Activated CD4-positive, alpha-beta T cell treated with anti-CD3 and anti-CD28 coated beads for 36 hours (primary cell): Measurements from ENCODE around the gene STK26. TPM values are rescaled to one million over a fixed set of nuclear protein-coding genes. Genes with fewer than 3 reads are reported as not detected.

ENCODE experiments used
- ATAC-seq: fragments of 200-7000 bp; cut with Tn5 transposase; one replicate; pipeline ENCODE4 v1.10.0; 2021; ENCODE audit warnings: mild to moderate bottlenecking, moderate library complexity
- CTCF ChIA-PET: fragments of 350-600 bp; sonication (Branson Sonifier 250); formaldehyde crosslinking; loops from one replicate; lab custom pipeline; 2021; ENCODE audit warnings: antibody characterized with exemption; lab: Charles Lee
- POLR2A ChIA-PET: fragments of 350-600 bp; sonication (Branson Sonifier 250); formaldehyde crosslinking; loops from one replicate; lab custom pipeline; 2021; ENCODE audit warnings: antibody characterized with exemption, inconsistent platforms; lab: Charles Lee
- DNase-seq: peaks from one replicate; pipeline ENCODE4 v3.0.0-alpha.2; 2020
- H3K27ac Mint-ChIP-seq: one replicate; pipeline ENCODE4 v1.8.0; 2021; ENCODE audit warnings: mixed read lengths
- H3K27me3 Mint-ChIP-seq: one replicate; pipeline ENCODE4 v1.8.0; 2021; ENCODE audit warnings: mixed read lengths
- H3K36me3 Mint-ChIP-seq: one replicate; pipeline ENCODE4 v1.8.0; 2021; ENCODE audit warnings: low read depth, mixed read lengths
- H3K4me1 Mint-ChIP-seq: one replicate; pipeline ENCODE4 v1.8.0; 2021; ENCODE audit warnings: mixed read lengths
- H3K4me3 Mint-ChIP-seq: one replicate; pipeline ENCODE4 v1.8.0; 2021; ENCODE audit warnings: mild to moderate bottlenecking, moderate library complexity, mixed read lengths
- H3K9me3 Mint-ChIP-seq: one replicate; pipeline ENCODE4 v1.8.0; 2021; ENCODE audit warnings: low read depth, mixed read lengths
- intact Hi-C, 2 experiments: fragments of 100-400 bp; cut with DNase I in 1 of 2; cut with micrococcal nuclease in 1 of 2; formaldehyde crosslinking; loops; one replicate each; pipeline versions ENCODE4 v1.14.2 to v1.15.1; 2022 to 2024; cut with DNase I, micrococcal nuclease
- total RNA-seq, 2 experiments: library from RNA; stranded (reverse); gene quantifications; one replicate each; pipeline ENCODE4 v1.2.3, GENCODE V29; 2021

The STK26 gene
- total RNA-seq, 2 experiments from 2014 or later: 72.7 to 93.6 TPM

DNA sequence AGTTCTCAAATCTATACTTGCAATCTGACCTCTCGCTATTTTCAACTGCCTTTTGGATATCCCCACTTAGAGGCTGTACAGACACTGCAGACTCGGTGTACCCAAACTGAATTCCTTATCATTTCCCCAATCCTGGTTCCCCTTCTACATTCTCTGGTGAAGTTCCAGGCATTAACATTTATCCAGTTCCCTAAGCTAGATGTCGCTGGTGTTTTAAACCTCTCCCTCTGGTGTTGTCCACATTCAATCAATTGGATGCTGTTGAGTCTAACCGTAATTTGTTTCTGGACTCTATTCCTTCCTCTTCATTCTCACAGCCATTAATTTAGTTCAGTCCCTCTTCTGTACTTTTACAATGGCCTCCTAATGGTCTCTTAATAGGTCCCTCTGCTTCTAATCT, 7.2 kb upstream of the STK26 start:
- Mint-ChIP-seq H3K4me1 (peaks cover 28% of the 10 kb centered on the region), H3K27me3 (no peaks in the 10 kb centered on the region), H3K9me3 (no peaks in the 10 kb centered on the region), H3K27ac (no peak overlapping the region), H3K36me3 (no peaks in the 10 kb centered on the region), H3K4me3 (no peak overlapping the region)
- intact Hi-C loops: loop anchor here in 1 of 2 experiments (2.0 kb wide), 1 partner anchor 29 kb away; no protein-coding TSS in a partner anchor
- ATAC-seq (no peak), DNase-seq (no peak)
- POLR2A ChIA-PET: no interaction called here
- CTCF ChIA-PET: no interaction called here

DNA sequence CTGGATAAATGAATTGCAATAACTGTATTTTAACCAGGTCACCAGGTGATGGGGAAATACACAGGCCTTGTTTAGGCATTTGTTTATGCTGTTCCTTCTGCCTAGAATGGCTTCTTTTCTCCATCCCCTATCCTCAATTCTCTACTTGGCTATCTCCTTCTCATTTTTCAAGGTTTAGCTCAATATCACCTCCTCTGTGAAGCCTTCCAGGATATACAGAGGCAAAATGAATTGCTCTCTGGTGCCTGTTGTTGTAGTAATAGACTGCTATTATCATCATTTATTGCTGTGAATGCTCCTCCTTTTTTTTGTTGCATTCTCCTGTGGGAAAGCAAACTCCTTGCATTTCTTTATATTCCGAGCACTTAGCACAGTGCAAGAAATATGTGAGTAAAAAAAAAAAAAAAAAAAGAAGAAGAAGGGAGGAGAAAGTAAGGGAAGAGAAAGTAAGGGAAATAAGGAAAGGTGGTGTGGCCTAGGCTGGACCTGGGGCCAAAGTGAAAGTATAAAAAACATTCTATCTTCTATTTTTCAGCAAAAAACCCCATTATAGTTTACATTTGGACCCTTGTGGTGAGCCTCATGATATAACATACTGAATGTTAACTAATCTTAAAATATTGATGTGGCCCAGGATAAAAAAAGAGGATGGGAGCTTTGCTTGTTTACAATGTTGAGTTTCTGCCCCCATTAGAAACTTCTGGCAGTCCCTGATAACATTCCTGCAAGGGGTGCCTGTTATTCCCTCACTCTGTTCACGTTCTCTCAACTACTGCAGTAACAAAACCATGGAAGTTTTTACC, 6.3 kb upstream of the STK26 start:
- CTCF ChIA-PET: interaction anchor here (0.7 to 1.8 kb wide), 3 partner anchors 8 to 62 kb away, joined by 3 to 5 read pairs (median 3); no protein-coding TSS in a partner anchor
- peaks cover 34% of the 10 kb centered on the region for H3K4me1 Mint-ChIP-seq
- no peaks in the 10 kb centered on the region for H3K27me3 Mint-ChIP-seq
- H3K9me3 Mint-ChIP-seq: no peaks in the 10 kb centered on the region
- no peaks in the 10 kb centered on the region for H3K36me3 Mint-ChIP-seq
- intact Hi-C loops: loop anchor here in 1 of 2 experiments (2.0 kb wide), 1 partner anchor 30 kb away; no protein-coding TSS in a partner anchor
- POLR2A ChIA-PET: no interaction called here
- DNase-seq (no peak), ATAC-seq (no peak)
- peak overlapping the region; percentile 74 for H3K27ac Mint-ChIP-seq
- H3K4me3 Mint-ChIP-seq: no peak overlapping the region

DNA sequence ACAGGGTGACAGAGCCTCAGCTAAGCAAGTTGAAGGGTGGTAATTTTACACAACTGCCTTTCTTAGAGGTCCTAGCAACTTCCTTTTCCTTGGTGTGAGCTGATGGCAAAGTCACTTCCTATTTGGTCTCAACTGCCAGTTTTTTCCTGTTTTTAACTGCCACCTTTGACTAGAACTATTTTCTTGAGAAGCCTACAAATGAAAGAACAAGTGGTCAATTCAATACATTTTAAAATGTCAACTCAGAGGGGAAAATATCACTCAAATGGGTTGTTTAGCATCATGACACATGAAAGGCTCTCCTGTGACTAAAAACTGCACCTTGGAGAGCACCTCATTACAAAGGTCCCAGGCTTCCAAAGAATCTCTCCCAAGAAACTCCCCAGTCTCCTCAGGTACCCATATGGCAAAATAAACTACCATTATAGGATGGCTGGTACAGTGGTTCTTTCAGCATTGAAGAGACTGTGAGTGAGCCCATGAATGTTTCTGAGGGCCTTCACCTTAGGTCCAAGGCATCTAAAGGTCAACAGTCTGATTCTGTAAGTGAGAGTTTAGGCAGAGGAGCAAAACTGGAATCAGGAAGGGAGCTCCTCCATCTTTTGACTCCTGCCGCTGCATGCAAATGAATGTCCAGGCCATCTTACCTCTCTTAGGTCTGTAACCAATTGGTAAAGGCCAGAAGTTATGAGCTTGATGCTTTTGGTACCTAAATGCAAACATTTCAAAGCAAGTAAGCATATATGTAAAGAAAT, 5.5 kb upstream of the STK26 start:
- DNase-seq: no peak
- ChIA-PET POLR2A (no interaction called here), CTCF (interaction anchor here (0.7 to 1.8 kb wide), 3 partner anchors 8 to 63 kb away, joined by 3 to 5 read pairs (median 3); no protein-coding TSS in a partner anchor)
- H3K36me3 Mint-ChIP-seq: no peaks in the 10 kb centered on the region
- peaks cover 34% of the 10 kb centered on the region for H3K4me1 Mint-ChIP-seq
- peak overlapping the region; percentile 74 for H3K27ac Mint-ChIP-seq
- no peaks in the 10 kb centered on the region for H3K9me3 Mint-ChIP-seq
- H3K4me3 Mint-ChIP-seq: no peak overlapping the region
- no peaks in the 10 kb centered on the region for H3K27me3 Mint-ChIP-seq
- peak; percentile 42 for ATAC-seq
- intact Hi-C loops: loop anchor here in 1 of 2 experiments (2.0 kb wide), 1 partner anchor 31 kb away; no protein-coding TSS in a partner anchor

DNA sequence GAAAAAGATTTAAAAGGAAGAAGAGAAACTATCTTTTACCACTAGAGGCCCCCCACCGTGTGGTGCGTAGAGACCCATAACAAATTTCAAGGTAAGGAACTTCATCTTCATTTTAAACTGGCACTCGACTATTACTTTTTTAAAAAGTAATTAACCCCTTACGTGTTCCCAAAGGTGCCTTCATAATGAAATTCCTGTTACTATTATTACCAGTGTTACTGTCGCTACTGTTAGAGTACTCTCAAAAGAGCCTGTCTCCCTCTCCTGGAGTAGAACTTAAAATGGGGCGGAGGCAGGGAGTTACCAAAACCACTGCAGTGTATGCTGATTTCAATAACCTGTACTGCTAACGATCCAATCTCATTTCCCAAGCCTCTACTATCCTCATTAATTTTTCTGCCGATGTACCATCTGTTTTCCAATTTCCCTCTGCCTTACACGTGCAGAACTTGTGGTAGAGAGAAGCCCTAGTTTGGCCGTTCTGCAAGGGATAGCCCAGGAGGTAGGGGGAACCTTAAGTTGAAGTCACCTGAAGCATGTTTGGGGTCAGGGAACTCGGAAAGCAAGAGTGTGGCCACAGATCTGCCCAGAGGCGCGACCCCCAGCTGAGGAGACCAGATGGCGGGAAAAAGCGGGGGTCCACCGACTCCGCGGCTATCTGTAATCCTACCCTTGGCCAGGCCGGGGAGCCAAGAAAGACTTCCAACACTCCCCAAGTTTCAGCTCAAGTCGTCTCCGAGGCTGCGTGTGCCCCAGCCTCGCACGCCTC, 720 bp upstream of the STK26 start:
- ATAC-seq (peak; percentile 10), DNase-seq (peak; percentile 33)
- ChIA-PET CTCF (interaction anchor here (0.6 kb wide), 1 partner anchor 190 kb away, joined by 3 read pairs; no protein-coding TSS in a partner anchor), POLR2A (no interaction called here)
- peak overlapping the region; percentile 93 for H3K27ac Mint-ChIP-seq
- intact Hi-C loops: loop anchor here (2.0 to 10.0 kb wide), 5 partner anchors 22 to 465 kb away; partner anchors contain the start of gene MBNL3 (in 2 of the 2)
- no peaks in the 10 kb centered on the region for H3K27me3 Mint-ChIP-seq
- no peaks in the 10 kb centered on the region for H3K9me3 Mint-ChIP-seq
- peaks cover 28% of the 10 kb centered on the region for H3K4me1 Mint-ChIP-seq
- peaks cover 7% of the 10 kb centered on the region for H3K36me3 Mint-ChIP-seq
- peak overlapping the region; percentile 88 for H3K4me3 Mint-ChIP-seq

DNA sequence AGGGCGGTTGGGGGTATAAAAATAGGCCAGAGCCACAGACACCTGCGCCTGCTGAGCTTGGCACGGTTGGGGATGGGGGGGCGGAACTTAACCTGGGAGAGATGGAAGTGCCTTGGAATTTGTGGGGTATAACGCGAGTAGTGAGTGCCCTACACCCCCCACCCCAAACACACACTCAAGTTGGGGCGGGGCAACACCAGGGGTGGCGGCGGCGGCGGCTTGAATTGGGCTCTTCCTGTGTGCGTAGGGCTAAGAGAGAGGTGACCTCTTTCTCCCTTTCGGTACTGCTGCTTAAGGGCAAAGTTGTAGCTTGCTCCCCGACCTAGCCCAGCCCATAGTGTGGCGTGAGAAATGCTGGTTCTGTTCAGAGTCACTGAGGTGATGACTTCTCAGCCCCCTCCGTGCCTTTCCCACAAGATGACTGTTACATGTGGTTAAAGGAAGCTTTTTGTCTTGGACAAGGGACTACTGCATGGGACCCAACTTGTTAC, 839 bp downstream of the STK26 start:
- ATAC-seq: peak; percentile 75
- H3K27ac Mint-ChIP-seq: peak overlapping the region; percentile 93
- H3K9me3 Mint-ChIP-seq: no peaks in the 10 kb centered on the region
- POLR2A ChIA-PET: interaction anchor here (0.6 to 1.2 kb wide), 6 partner anchors 35 to 194 kb away, joined by 3 to 15 read pairs (median 4); no protein-coding TSS in a partner anchor
- peak overlapping the region; percentile 88 for H3K4me3 Mint-ChIP-seq
- peaks cover 37% of the 10 kb centered on the region for H3K4me1 Mint-ChIP-seq
- DNase-seq: peak; percentile 76
- H3K27me3 Mint-ChIP-seq: no peaks in the 10 kb centered on the region
- intact Hi-C loops: loop anchor here (1.0 to 10.0 kb wide), 7 partner anchors 23 to 463 kb away; partner anchors contain the start of gene MBNL3 (in 2 of the 2)
- CTCF ChIA-PET: interaction anchor here (0.6 to 1.4 kb wide), 4 partner anchors 24 to 1987 kb away, joined by 3 to 4 read pairs (median 3); no protein-coding TSS in a partner anchor
- peaks cover 20% of the 10 kb centered on the region for H3K36me3 Mint-ChIP-seq

DNA sequence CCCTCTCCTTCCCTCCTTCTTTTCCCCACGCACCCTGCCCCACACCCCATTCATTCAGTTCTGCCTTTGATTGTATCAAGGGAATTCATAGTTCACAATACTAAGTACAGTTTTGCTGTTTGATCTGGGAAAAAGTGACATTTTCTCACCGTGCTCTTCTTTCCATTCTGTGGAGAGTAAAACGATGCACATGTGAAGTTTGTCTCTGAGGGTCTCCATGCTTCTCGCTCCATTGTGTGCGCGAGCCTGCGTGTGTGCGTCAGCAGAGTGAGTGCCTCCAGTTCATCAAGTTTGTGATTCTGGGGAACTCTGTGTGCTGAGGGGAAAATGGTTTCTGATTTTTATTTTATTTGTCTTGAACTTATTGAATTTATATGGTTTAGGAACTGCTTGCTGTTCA, 1.9 kb downstream of the STK26 start:
- intact Hi-C loops: loop anchor here in 1 of 2 experiments (2.0 to 10.0 kb wide), 2 partner anchors 192 to 460 kb away; partner anchors contain the start of gene MBNL3
- CTCF ChIA-PET: interaction anchor here (0.7 to 1.4 kb wide), 3 partner anchors 46 to 594 kb away, joined by 3 to 4 read pairs (median 3); no protein-coding TSS in a partner anchor
- peaks cover 45% of the 10 kb centered on the region for H3K4me1 Mint-ChIP-seq
- H3K36me3 Mint-ChIP-seq: peaks cover 24% of the 10 kb centered on the region
- no peaks in the 10 kb centered on the region for H3K27me3 Mint-ChIP-seq
- POLR2A ChIA-PET: interaction anchor here (1.1 kb wide), 1 partner anchor 191 kb away, joined by 4 read pairs; no protein-coding TSS in a partner anchor
- no peaks in the 10 kb centered on the region for H3K9me3 Mint-ChIP-seq
- H3K4me3 Mint-ChIP-seq: peak overlapping the region; percentile 88
- ATAC-seq (no peak), DNase-seq (peak; percentile 39)
- H3K27ac Mint-ChIP-seq: peak overlapping the region; percentile 91

DNA sequence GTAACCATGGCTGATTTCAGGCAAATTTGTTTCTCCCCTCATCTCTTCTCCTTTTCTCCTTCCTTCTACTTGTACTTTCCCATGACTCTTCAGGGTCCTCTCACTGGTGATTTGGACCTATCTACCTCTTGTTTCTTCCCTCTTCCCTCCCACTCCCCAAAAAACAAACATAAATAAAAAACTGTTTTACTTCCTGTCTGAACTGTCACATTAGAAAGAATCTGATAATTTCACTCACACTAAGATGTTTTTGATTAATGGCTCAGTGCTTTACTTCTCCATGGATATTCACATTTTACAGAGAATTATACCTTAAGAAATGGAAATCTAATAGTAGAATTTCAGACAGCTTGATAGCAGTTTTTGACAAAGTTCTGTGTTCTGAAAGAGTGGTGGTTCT, 7.2 kb downstream of the STK26 start:
- peaks cover 30% of the 10 kb centered on the region for H3K36me3 Mint-ChIP-seq
- POLR2A ChIA-PET: no interaction called here
- CTCF ChIA-PET: interaction anchor here (0.6 kb wide), 1 partner anchor 1291 kb away, joined by 3 read pairs; no protein-coding TSS in a partner anchor
- no peaks in the 10 kb centered on the region for H3K9me3 Mint-ChIP-seq
- intact Hi-C loops: no loop called here
- H3K27me3 Mint-ChIP-seq: no peaks in the 10 kb centered on the region
- DNase-seq: no peak
- peak overlapping the region; percentile 21 for H3K27ac Mint-ChIP-seq
- no peak overlapping the region for H3K4me3 Mint-ChIP-seq
- H3K4me1 Mint-ChIP-seq: peaks cover 71% of the 10 kb centered on the region
- ATAC-seq: no peak

DNA sequence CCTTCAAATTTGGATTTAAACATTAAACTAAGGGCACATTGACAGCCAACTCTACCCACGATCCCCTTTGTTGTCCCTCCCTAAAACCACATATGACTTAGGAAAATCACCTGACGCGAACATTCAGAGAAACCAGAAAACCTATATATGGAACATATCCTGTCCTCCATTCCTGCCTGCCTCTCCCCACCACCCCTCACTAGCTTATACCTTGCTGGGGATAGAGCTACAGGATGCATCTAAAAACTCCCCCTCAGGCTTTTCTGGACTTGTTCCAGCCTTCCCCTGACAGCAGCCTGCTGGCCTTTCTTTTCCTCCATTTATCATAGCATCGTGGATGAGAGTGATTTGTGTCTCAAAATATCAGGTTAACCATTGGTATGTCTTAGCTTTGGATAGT, 8.8 kb downstream of the STK26 start:
- Mint-ChIP-seq H3K27me3 (no peaks in the 10 kb centered on the region), H3K9me3 (no peaks in the 10 kb centered on the region), H3K36me3 (peaks cover 31% of the 10 kb centered on the region), H3K4me3 (peak overlapping the region; percentile 19), H3K27ac (peak overlapping the region; percentile 37), H3K4me1 (peaks cover 76% of the 10 kb centered on the region)
- ChIA-PET POLR2A (no interaction called here), CTCF (no interaction called here)
- intact Hi-C loops: no loop called here
- no peak for DNase-seq
- ATAC-seq: peak; percentile 61

DNA sequence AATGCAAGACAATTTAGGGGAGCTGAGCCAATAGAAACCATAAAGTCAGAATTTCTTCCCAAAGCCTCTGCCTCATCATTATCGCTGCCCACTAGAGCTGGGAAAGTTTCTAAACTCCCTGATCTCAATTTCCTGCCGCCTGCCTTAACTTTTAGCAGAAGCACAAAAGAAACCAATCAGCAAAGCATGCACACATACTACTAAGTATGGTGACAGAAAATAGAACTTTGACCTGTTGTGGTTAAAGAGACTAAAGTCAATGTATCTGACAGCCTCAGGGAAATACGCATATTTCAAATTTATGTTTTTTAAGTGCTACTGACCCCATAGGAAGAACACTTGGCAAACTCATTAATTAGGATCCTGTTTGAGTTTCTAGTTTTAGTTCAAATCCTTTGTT, 10.1 kb downstream of the STK26 start:
- H3K9me3 Mint-ChIP-seq: no peaks in the 10 kb centered on the region
- DNase-seq (no peak), ATAC-seq (no peak)
- H3K4me1 Mint-ChIP-seq: peaks cover 73% of the 10 kb centered on the region
- ChIA-PET POLR2A (no interaction called here), CTCF (interaction anchor here (0.6 to 1.4 kb wide), 3 partner anchors 12 to 205 kb away, joined by 3 to 4 read pairs (median 3); no protein-coding TSS in a partner anchor)
- H3K27me3 Mint-ChIP-seq: no peaks in the 10 kb centered on the region
- intact Hi-C loops: no loop called here
- H3K4me3 Mint-ChIP-seq: no peak overlapping the region
- H3K36me3 Mint-ChIP-seq: peaks cover 27% of the 10 kb centered on the region
- peak overlapping the region; percentile 47 for H3K27ac Mint-ChIP-seq

DNA sequence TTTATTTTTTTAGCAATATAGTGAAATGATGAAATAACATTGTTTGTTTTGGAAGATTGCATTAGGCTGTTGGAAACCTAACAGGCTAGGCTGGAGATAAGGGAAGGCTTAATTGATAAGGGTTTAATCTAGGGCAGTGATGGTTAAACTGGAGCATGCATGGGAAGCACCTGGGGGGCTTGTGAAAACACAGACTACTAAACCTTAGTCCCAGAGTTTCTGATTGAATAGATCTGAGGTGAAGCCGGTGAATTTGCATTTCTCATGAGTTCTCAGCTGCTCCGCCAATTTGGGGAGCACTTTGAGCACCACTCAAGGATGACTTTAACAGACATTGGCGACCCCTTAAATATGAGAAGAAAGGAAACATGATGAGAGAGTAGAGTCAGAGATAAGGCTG, 11.5 kb downstream of the STK26 start:
- H3K27me3 Mint-ChIP-seq: no peaks in the 10 kb centered on the region
- no peak for DNase-seq
- H3K4me3 Mint-ChIP-seq: no peak overlapping the region
- intact Hi-C loops: no loop called here
- ATAC-seq: no peak
- no peak overlapping the region for H3K27ac Mint-ChIP-seq
- peaks cover 17% of the 10 kb centered on the region for H3K36me3 Mint-ChIP-seq
- peaks cover 65% of the 10 kb centered on the region for H3K4me1 Mint-ChIP-seq
- ChIA-PET CTCF (no interaction called here), POLR2A (interaction anchor here (0.8 kb wide), 1 partner anchor 209 kb away, joined by 3 read pairs; no protein-coding TSS in a partner anchor)
- H3K9me3 Mint-ChIP-seq: no peaks in the 10 kb centered on the region
